Lower leg skin (tissue), 3 donors: ENCODE measurements around the gene VAV2.

Source experiments
- CTCF ChIP-seq, 3 donors: fragments of 450-650 bp; IDR thresholded peaks; one replicate each; pipeline ENCODE4 v1.5.1; 2016; ENCODE audit warnings: antibody characterized with exemption in 3 of 3, mild to moderate bottlenecking in 3 of 3, moderate library complexity in 2 of 3
- POLR2A ChIP-seq, 2 donors: fragments of 450-650 bp; IDR thresholded peaks; one replicate each; pipeline ENCODE4 v1.6.1; 2016 to 2017; ENCODE audit warnings: antibody characterized with exemption in 2 of 2, mild to moderate bottlenecking in 1 of 2, moderate library complexity in 1 of 2

- TF ChIP-seq POLR2A (IDR thresholded peaks at IDR 0.05) (no peak), CTCF (IDR thresholded peaks at IDR 0.05) (no peak)
Observed at GRCh38 chr9:134028076-134028475, 36.0 kb upstream of the VAV2 start.
